Fibroblast of the conjunctiva (primary cell): Measurements from ENCODE around the gene SH3D19.
"Not testable (repeated sequence)": the region's sequence is repeated elsewhere in the genome, so short reads cannot be mapped to it uniquely, and the experiment has no call there.

Source experiments
- DNase-seq: peaks from one replicate; pipeline ENCODE4 v3.0.0-alpha.2; 2010; ENCODE audit warnings: low read depth

Gene SH3D19

DNA sequence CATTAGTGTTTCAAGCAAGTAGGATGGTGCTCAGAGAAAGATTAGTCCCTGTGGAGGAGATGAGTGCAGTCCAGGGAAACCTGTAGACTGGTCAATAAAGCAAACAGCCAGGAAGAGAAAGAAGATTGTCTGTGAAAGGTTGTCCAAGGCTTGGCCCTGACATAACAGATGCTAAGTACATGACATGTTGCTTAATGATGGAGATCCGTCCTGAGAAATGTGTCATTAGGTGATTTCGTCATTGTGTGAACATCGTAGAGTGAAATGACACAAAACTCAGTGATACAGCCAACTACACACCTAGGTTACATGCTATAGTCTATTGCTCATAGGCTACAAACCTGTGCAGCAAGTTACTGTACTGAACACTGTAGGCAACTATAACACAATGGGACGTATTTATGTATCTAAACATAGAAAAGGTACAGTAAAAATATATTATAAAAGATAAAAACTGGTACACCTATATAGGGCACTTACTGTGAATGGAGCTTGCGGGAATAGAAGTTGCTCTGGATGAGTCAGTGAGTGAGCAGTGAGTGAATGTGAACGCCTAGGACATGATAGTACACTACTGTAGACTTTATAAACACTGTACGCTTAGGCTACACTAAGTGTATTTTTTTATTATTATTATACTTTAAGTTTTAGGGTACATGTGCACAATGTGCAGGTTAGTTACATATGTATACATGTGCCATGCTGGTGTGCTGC, 57.4 kb downstream of the SH3D19 start:
- no peak for DNase-seq

DNA sequence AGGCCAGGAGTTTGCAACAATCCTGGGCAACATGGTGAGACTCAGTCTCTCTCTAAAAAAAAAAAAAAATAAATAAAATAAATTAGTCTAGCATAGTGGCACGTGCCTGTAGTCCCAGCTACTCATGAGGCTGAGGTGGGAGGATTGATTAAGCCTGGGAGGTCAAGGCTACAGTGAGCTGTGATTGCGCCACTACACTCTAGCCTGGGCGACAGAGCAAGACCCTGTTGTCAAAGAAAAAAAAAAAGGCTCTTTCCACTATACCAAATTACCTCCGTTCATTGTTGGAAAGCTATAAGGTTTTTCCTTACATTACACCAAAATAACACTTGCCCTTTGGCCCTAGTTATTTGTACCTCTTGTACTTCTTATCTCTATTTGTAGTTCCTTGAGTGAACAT, 58.3 kb downstream of the SH3D19 start:
- no peak for DNase-seq

DNA sequence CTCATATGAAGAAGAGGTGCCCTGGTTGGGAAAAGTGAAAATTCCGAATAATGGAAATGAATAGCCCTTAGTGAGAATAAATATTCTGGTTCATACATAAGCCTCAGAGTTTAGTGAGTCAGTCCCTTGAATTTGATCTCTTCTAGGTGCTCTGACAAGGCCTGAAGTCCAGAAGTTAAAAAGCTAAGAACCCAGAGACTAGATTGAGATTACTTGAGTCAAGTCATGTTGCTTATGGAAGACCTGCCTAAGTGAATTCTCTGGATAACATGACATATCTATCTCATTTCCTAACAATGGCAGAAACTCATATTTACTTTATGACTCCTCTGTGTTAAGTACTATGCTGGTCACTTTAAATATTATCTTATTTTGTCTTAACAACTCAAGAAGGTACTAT, 58.9 kb downstream of the SH3D19 start:
- DNase-seq: no peak

DNA sequence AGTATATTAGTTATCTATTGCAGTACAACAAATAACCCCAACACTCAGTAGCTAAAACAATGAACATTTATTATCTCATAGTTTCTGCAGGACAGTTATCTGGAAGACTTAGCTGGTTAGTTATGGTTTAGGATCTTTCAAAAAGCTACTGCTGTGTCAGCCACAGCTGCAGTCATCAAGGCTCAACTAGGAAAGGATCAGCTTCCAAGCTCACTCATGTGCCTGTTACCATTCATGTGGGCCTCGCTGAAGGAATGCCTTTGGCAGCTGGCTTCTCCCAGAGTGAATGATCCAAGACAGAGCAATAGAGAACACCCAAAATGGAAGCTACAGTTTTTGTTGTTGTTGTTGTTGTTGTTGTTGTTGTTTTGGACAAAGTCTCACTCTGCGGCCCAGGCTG, 62.0 kb downstream of the SH3D19 start:
- no peak for DNase-seq

DNA sequence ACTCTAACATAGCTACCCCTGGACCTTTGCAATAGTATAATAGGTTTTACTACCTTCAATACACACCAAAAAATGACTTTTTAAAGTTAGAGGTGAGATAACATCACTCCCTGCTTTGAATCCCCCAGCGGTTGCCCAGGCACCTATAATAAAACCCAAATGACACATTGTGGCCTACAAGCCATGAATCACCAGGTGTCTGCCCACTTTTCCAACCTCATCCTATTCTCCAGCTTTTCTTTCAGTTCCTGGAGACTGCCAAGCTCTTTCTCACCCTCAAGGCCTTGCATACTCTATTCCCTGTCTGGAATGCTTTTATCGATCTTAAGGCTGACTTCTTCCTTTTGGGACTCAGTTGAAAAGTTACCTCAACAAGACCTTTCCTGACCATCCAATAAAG, 64.9 kb downstream of the SH3D19 start:
- no peak for DNase-seq

DNA sequence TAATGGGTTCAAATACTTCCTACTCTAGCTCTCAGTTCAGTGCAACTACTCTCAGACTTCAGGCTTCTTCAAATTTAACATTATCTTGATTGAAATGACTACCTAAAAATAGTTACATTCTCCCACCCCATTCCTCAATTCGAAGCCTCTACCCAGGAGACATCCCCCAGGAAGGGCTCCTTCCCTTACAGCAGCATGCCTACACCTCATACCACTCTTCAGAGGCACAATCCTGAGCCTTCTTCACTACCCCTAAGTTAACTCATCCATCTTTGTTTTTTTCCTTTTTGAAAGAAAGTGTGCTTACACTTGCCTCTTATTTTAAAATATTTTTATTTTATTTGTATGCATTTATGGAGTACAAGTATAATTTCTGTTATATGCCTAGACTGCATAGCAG, 65.7 kb downstream of the SH3D19 start:
- no peak for DNase-seq

DNA sequence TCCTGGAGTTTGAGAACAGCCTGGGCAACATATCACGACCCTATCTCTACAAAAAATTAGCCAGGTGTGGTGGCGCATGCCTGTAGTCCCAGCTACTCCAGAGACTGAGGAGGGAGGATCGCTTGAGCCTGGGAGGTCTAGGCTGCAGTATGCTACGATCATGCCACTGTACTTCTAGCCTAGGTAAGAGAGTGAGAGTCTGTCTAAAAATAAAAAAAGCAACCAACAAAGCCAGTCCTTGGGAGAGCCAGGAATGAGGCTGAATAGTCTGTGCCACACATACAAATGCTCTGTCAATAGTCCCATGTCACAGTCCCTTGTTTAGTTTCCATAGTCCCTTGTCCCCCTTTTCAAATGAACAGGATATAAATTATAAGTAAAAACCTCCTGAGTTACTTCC, 67.7 kb downstream of the SH3D19 start:
- DNase-seq: no peak

DNA sequence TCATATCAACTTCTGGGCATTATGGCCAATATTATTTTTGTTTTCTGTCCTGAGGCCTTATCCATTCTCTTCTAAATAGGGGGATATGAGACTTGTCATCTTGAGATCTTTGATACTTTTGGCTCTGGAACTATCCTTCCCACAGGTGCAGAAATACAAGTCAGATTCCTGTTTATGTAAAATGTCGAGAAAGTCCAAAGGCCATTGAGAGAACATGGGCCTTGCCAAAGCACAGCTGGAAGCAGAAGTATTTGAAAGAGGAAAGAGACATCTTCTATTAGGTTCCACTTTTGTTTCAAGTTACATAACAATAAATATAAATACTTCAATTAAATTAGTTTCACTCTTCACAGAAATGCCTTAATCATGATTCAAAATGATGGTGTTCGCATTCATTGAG, 69.3 kb downstream of the SH3D19 start:
- DNase-seq: no peak

DNA sequence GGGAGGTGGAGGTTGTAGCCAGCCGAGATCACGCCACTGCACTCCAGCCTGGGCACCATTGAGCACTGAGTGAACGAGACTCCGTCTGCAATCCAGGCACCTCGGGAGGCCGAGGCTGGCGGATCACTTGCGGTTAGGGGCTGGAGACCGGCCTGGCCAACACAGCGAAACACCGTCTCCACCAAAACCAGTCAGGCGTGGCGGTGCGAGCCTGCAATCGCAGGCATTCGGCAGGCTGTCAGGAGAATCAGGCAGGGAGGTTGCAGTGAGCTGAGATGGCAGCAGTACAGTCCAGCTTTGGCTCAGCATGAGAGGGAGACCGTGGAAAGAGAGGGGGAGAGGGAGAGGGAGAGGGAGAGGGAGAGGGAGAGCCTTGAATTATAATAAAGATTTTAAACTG, 69.7 kb downstream of the SH3D19 start:
- DNase-seq: not testable (repeated sequence)

DNA sequence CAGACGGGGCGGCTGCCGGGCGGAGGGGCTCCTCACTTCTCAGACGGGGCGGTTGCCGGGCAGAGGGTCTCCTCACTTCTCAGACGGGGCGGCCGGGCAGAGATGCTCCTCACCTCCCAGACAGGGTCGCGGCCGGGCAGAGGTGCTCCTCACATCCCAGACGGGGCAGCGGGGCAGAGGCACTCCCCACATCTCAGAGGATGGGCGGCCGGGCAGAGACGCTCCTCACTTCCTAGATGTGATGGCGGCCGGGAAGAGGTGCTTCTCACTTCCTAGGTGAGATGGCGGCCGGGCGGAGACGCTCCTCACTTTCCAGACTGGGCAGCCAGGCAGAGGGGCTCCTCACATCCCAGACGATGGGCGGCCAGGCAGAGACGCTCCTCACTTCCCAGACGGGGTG, 70.2 kb downstream of the SH3D19 start:
- DNase-seq: not testable (repeated sequence)

DNA sequence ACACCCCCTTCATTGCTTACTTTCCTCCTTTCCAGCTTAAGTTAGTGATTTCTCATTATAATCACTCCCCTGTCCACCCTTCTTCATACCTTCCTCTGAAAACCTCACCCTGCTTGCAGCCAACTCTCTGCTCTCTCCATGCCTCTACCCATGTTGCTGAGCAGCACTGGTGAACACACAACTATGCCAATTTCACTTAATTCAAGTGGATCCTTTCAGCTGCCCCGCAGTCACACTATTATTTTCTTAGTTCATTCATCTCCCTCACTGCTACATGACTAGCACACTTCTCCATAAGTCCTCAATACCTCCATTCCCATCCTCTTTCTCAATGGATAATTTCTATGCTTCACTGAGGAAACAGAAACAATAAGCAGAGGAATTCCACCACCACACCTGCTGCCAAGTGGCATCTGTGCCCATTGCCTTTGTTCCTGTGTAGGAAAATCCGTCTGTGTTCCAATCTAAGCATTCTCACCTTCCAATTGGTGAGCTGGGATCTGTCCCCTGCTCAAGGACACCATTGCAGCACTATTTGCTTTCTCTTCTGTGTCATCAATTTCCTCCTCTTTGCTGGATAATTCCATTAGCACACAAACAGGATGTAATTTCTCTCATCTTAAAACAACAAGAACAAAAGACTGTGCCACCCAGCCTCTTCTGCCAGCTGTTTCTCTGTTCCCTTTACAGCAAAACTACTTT, 73.7 kb downstream of the SH3D19 start:
- no peak for DNase-seq

DNA sequence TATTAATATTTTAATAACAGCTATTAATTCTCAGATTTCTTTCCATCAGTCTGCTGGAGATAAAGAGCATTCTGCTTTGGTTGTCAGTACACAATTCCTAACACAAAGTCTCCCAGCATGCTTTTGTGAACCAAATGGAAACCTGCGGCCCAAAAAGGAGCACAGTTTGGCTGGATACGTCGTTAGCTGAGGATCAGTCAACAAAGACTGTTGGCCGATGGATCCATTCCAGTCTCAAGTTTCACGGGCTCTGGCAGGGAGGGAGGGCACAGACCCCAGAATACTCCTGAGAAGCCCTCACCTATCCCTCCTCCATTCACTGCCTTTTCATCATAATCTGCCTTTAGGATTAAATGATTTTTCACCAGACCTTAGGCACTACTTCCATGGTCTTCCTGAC, 74.7 kb downstream of the SH3D19 start:
- no peak for DNase-seq

DNA sequence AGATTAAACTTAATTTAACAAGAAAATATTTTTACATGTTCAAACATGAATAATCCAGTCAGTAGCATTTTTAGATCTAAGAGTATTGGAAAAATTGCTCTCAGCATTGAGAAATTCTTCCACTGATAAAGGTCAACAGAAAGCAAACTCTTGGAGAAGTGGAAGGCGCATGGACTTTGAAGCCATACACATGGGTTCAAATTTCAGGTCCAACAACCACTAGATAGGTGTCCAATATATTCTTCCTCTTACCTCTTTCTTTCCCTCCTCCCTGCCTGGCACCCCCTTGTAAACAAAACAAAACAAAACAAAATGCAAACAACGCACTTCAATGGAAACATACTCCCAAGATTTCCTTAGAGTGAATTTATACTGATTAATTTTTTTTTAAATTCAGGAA, 76.9 kb downstream of the SH3D19 start:
- DNase-seq: no peak

DNA sequence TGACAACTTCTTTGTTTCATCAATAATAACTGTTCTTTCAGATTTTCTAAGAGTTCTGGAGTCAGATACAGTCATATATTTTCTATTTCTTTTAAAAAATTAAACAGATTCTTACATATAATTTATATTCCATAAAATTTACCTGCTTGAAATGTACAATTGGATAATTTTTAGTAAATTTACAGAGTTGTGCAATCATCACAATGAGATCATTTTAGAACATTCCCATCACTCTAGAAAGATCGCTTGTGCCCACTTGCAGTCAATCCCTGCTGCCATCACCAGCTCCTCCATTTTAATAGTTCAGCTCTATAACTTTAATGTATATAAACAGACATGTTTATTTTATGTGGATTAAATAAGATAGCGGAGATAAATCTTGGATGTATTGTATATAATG, 78.0 kb downstream of the SH3D19 start:
- no peak for DNase-seq

DNA sequence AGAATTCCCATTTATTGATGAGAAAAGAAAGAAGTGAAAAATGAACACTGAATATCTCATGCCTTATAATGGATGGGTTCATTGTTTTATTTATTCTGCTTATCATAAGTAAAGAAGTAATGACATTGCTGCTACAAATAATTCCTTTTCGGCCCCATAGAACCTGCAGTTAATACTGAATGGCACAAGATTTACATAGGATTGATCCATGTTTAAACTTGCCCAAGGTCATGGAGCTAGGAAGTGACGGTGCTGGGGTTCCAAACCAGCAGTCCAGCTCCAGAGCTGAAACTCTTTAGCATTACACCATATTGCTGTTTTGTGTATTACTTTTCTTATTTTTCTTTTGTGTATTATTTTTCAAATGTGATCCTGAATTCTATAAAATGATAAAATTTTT, 78.7 kb downstream of the SH3D19 start:
- no peak for DNase-seq

DNA sequence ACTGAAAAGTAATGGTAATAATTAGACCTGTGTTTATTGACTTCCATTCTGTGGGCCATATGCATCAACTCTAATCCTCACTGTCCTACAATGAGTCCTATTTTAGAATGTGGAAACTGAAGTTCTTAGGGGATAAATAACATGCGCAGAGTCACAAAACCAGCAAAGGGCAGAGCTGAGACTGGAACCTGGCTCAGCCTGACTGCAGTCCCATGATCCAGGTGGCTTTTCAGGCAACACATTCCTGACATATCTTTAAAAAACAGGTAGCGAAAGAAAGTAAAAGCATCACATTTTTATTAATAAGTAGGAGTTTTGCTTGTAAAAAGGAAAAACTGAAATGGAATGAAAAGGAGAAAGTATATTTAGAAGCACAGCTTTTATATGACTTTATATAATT, 83.1 kb downstream of the SH3D19 start:
- no peak for DNase-seq

DNA sequence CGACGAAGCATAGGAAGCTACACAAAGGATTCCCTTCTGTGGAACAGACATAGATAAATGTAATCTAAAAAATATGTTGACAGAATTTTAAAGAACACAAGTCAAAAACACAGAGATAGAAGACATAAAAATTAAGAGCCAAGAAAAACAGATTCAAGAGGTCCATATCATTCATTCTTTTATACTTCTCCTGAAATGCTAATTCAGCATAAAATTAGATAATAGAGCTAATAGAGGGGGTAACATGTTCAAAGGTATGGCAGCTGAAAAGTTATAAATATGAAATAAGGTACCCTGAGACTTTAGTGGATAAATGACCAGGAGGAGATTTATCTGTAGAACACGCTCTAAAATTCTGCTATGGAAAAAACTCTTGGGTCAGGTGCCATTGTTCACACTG, 85.8 kb downstream of the SH3D19 start:
- DNase-seq: no peak

DNA sequence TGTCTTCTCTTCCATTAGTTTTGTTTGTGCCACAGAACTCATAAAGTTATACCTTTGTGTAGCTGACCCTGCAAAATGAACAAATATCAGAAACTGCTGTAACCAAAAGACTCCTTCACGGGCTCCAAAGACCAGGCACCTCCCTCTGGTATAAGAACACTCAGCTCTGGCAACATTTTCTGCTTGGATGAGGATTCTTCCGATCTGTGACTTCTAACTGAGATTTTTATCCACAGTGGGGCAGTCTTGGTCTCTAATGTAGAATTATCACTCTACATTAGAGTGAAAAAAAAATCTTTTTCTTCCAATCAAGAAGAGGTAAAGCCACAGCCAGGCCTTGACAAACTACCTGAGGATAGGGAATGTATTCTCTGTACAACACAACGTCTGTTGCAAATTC, 86.9 kb downstream of the SH3D19 start:
- no peak for DNase-seq

DNA sequence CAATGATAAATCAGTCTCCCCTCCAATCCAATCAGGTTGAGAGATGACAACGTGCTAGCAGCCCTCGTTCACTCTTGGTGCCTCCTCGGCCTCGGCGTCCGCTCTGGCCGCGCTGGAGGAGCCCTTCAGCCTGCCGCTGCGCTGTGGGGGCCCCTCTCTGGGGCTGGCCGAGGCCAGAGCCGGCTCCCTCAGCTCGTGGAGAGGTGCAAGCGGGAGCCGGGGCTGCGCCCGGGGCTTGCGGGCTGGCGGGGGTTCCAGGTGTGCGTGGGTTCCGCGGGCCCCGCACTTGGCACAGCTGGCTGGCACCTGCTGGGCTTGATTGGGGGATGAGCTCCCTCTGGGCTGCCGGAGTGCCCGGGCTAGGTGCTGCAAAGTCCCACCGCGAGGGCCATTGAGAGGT, 89.4 kb downstream of the SH3D19 start:
- DNase-seq: no peak

DNA sequence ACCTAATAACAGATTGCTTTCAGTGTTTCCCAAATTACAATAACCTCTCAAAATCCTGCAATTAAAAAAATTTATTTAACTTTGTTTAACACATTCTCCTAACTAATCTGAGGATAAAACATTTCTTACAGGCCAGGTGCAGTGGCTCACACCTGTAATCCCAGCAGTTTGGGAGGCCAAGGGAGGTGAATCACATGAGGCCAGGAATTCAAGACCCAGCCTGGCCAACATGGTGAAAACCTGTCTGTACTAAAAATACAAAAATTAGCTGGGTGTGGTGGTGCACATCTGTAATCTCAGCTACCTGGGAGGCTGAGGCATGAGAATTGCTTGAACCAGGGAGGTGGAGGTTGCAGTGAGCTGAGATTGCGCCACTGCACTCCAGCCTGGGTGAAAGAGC, 90.0 kb downstream of the SH3D19 start:
- not testable (repeated sequence) for DNase-seq

DNA sequence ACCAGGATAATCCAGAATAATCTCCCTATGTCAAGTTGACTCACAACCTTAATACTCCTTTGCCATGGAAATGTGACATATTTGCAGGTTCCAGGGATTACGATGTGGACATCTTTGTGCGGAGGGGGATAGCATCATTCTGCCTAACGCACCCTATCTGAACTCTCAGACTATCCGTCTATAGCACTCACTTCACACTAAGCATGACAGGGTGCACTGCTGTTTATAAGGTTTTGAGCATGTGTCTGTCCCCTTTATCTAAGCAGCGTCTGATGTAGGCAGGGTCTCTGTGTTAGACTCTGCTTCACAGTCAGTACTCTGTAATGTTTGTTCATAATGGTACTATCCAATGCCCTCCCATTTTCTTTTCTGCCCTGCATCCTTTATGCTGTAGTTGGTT, 91.8 kb downstream of the SH3D19 start:
- no peak for DNase-seq

DNA sequence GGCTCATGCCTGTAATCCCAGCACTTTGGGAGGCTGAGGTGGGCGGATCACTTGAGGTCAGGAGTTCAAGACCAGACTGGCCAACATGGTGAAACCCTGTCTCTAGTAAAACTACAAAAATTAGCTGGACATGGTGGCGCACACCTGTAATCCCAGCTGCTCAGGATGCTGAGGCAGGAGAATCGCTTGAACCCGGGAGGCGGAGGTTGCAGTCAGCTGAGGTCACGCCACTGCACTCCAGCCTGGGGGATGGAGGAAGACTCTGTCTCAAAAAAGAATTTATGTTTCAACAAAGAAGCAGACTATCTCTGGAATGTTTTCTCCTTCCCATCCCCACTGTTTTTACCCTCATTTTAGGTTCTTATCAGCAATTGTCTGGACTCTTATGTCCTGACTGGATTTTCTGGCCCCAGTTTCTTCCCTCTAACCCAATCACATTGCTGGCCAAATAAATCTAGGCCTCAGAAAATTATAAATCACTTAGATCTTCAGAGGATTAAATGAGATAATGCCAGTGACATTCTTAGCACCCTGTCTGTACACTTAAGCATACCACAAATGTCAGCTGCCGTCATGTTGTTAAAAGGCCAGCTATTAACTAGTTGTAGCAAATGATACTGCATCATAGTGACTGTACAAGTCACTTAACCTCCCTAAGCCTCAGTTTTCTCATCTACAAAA, 93.3 kb downstream of the SH3D19 start:
- DNase-seq: no peak
